ENCODE data around the gene ARID1B. TPM values are rescaled to one million over a fixed set of nuclear protein-coding genes. Genes with fewer than 3 reads are reported as not detected.

ARID1B gene
- total and polyA plus RNA-seq, 9 of the 15 experiments (the other 6 are each of a cell fraction or from before 2014, with no cell fraction given), result 12.5 to 50.5 (median 25.8) TPM

- H3K27me3 ChIP-seq (ENCODE audit: control insufficient read depth in 2 of 2, insufficient read depth in 2 of 2, low read length in 2 of 2), result no peaks in the 10 kb centered on the region; a peak in 1 of 5 replicates
- no TSS peak for BruUV-seq (replicated peaks)
- TF ChIP-seq DMBX1 (CRISPR knock-in tag; IDR thresholded peaks at IDR 0.05; ENCODE audit: borderline replicate concordance), result no peak
- TF ChIP-seq ZNF655 (CRISPR knock-in tag; IDR thresholded peaks at IDR 0.05), result no peak
- TF ChIP-seq CCNT2 (IDR thresholded peaks at IDR 0.05; ENCODE audit: borderline replicate concordance, extremely low read depth, insufficient read length, low read depth, low read length), result no peak
- no peak overlapping the region for H3K4me2 ChIP-seq (ENCODE audit: insufficient read depth, low read length)
- no peak for ATAC-seq
- POLR2A ChIA-PET, result interaction anchor here (0.6 to 1.9 kb wide), 5 partner anchors 10 to 323 kb away, joined by 3 to 5 read pairs (median 4); no protein-coding TSS in a partner anchor
- in situ Hi-C loops (cut with MboI) (no loop called here), intact Hi-C loops (cut with micrococcal nuclease) (no loop called here)
- H3K9me1 ChIP-seq (ENCODE audit: control insufficient read depth, insufficient read depth, low read length), result no peaks in the 10 kb centered on the region
- no peaks in the 10 kb centered on the region for H3K36me3 ChIP-seq (ENCODE audit: control insufficient read depth, insufficient read depth, low read length)
- peaks cover 49% of the 10 kb centered on the region for H3K79me2 ChIP-seq (ENCODE audit: control insufficient read depth, insufficient read depth, low read length)
- peaks cover 7 to 9% of the 10 kb centered on the region in 2 experiments; a peak in 3 of 5 replicates for H3K4me1 ChIP-seq (replicated peaks in 1 of 2; ENCODE audit: control insufficient read depth in 2 of 2, insufficient read depth in 2 of 2, low read length in 2 of 2)
- H3K27ac ChIP-seq (ENCODE audit: extremely low read depth, low read depth, low read length), result no peak overlapping the region
- no peak overlapping the region for H3K9ac ChIP-seq (ENCODE audit: insufficient read depth in 1 of 2, low read depth in 2 of 2, low read length in 2 of 2)
- no peaks in the 10 kb centered on the region for H4K20me1 ChIP-seq (replicated peaks; ENCODE audit: control insufficient read depth, insufficient read depth, low read length)
- H3K4me3 ChIP-seq, result no peak overlapping the region
- FAIRE-seq, result no peak
- WGBS (ENCODE audit: insufficient coverage, low coverage, missing lambda C conversion rate), result 43% methylated on average over 2 of the region's 2 CpGs
- no peaks in the 10 kb centered on the region for H3K9me3 ChIP-seq (replicated peaks; ENCODE audit: control insufficient read depth, insufficient read depth, low read depth, low read length)
- CTCF ChIA-PET (ENCODE audit: low intra/inter-chr PET ratio), result no interaction called here
- no peak overlapping the region for H2AFZ ChIP-seq (ENCODE audit: low read depth, low read length)
- no peak for DNase-seq (ENCODE audit: extremely low read depth in 1 of 4, low spot score in 3 of 4)
These were observed 177.0 kb downstream of the ARID1B start for GRCh38 chr6:156954191-156954590.

DNA sequence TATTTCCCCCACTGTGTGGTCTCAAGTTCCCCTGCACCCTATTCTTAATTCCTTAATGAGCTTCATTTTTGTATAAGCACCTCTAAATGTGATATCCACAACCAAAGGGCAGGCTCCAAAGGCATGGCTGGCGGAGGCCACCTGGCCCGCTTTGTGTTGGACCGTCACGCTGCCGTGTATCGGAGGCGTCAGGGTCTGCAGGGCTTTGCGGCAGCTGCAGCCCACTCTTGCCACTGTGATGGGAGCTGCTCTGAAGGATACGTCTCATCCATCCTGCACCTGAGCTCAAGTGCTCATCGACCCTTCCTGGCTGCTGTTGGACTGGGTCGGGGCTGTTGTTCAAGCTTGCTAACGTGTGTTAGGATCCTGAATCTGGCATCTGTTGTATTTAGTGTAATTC is 177.6 kb downstream of the ARID1B start:
- in situ Hi-C loops (cut with MboI) (no loop called here), intact Hi-C loops (cut with micrococcal nuclease) (no loop called here)
- no TSS peak for BruUV-seq (replicated peaks)
- no peak overlapping the region for H3K4me2 ChIP-seq (ENCODE audit: insufficient read depth, low read length)
- FAIRE-seq, result no peak
- no peak for ATAC-seq
- no peaks in the 10 kb centered on the region for H3K9me1 ChIP-seq (ENCODE audit: control insufficient read depth, insufficient read depth, low read length)
- 91% methylated on average over 12 of the region's 12 CpGs for WGBS (ENCODE audit: insufficient coverage, low coverage, missing lambda C conversion rate)
- ChIA-PET CTCF (ENCODE audit: low intra/inter-chr PET ratio) (no interaction called here), POLR2A (interaction anchor here (0.7 to 1.3 kb wide), 3 partner anchors 15 to 324 kb away, joined by 3 to 4 read pairs (median 3); no protein-coding TSS in a partner anchor)
- H2AFZ ChIP-seq (ENCODE audit: low read depth, low read length), result no peak overlapping the region
- no peaks in the 10 kb centered on the region for H4K20me1 ChIP-seq (replicated peaks; ENCODE audit: control insufficient read depth, insufficient read depth, low read length)
- peaks cover 46% of the 10 kb centered on the region for H3K79me2 ChIP-seq (ENCODE audit: control insufficient read depth, insufficient read depth, low read length)
- H3K4me3 ChIP-seq, result no peak overlapping the region
- no peak overlapping the region for H3K27ac ChIP-seq (ENCODE audit: extremely low read depth, low read depth, low read length)
- no peaks in the 10 kb centered on the region; a peak in 1 of 5 replicates for H3K27me3 ChIP-seq (ENCODE audit: control insufficient read depth in 2 of 2, insufficient read depth in 2 of 2, low read length in 2 of 2)
- no peak for DNase-seq (ENCODE audit: extremely low read depth in 1 of 4, low spot score in 3 of 4)
- H3K9me3 ChIP-seq (replicated peaks; ENCODE audit: control insufficient read depth, insufficient read depth, low read depth, low read length), result no peaks in the 10 kb centered on the region
- H3K36me3 ChIP-seq (ENCODE audit: control insufficient read depth, insufficient read depth, low read length), result no peaks in the 10 kb centered on the region
- TF ChIP-seq ESRRA (IDR thresholded peaks at IDR 0.05; ENCODE audit: borderline replicate concordance, low read depth) (no peak), SIX5 (IDR thresholded peaks at IDR 0.05; ENCODE audit: borderline replicate concordance in 1 of 2, insufficient read depth in 1 of 2, low read depth in 1 of 2, low read length in 2 of 2) (0 out of 4 replicates have a peak, but pooled peaks of 1 of the 2 experiments have one; percentile 13)
- 0 out of 4 replicates have a peak overlapping the region, but pooled peaks of 1 of the 2 experiments have one; percentile 29 for H3K9ac ChIP-seq (ENCODE audit: insufficient read depth in 1 of 2, low read depth in 2 of 2, low read length in 2 of 2)
- H3K4me1 ChIP-seq (replicated peaks in 1 of 2; ENCODE audit: control insufficient read depth in 2 of 2, insufficient read depth in 2 of 2, low read length in 2 of 2), result peaks cover 7 to 9% of the 10 kb centered on the region in 2 experiments; a peak in 3 of 5 replicates
